GM19452 (cell line): ENCODE measurements around the gene TSPAN14.

Source experiments
- ATAC-seq: cut with Tn5 transposase; IDR thresholded peaks from one replicate; pipeline ENCODE4 v1.9.1; 2021; ENCODE audit not compliant: unreplicated experiment

The TSPAN14 gene

DNA sequence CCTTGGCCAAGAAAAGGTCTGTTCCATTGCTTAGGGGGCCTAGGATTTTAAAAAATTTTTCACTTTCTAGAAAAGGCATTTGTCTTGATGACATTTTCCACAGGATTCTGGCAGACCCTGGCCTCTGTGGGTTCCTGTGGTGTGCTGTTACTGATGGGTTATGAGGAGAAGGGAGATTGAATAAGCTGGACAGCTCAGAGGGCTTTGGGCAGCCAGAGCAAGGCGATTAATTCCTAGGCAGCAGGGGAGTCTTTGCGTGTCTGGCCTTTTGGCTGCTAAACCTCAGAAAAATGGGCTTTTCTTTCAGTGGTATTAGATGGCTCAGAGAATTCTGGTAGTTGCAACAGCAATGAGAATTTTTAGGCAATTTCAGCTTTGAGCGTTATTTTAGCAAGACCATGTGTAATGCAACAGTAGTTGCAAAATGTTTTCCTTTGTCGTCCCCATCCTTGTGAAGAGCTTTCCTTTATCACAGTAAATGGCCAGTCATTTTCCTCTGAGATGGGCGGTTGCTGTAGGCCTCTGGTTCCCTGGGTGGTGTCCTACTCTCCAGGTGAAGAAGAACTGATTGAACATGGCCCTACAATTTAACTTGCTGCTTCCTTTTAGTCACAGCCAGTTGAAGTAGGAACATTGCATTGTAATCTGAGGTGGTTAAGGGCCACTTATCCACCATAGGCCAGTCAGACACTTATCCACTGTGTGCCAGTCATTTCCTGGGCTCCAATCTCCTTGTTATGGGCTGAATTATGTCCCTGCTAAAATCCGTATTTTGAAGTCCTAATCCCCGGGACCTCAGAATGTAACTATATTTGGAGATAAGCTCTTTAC, 126.7 kb downstream of the TSPAN14 start:
- ATAC-seq: no peak

- no peak for ATAC-seq
These were observed 127.3 kb downstream of the TSPAN14 start for GRCh38 chr10:80581469-80581835.

GRCh38 chr10:80582286-80582960, 128.3 kb downstream of the TSPAN14 start:
- ATAC-seq: no peak
